Stimulated activated CD4-positive, alpha-beta T cell treated with anti-CD3 and anti-CD28 coated beads, Interleukin-15, amount 100 ng/mL, for 1 hour (primary cell): ENCODE measurements around the gene MBLAC2.

Experiments
- DNase-seq, 2 donors: peaks; one replicate each; pipeline ENCODE4 v3.0.0-alpha.2; 2020; ENCODE audit warnings: low read depth in 1 of 2, low spot score in 1 of 2

Gene MBLAC2

DNA sequence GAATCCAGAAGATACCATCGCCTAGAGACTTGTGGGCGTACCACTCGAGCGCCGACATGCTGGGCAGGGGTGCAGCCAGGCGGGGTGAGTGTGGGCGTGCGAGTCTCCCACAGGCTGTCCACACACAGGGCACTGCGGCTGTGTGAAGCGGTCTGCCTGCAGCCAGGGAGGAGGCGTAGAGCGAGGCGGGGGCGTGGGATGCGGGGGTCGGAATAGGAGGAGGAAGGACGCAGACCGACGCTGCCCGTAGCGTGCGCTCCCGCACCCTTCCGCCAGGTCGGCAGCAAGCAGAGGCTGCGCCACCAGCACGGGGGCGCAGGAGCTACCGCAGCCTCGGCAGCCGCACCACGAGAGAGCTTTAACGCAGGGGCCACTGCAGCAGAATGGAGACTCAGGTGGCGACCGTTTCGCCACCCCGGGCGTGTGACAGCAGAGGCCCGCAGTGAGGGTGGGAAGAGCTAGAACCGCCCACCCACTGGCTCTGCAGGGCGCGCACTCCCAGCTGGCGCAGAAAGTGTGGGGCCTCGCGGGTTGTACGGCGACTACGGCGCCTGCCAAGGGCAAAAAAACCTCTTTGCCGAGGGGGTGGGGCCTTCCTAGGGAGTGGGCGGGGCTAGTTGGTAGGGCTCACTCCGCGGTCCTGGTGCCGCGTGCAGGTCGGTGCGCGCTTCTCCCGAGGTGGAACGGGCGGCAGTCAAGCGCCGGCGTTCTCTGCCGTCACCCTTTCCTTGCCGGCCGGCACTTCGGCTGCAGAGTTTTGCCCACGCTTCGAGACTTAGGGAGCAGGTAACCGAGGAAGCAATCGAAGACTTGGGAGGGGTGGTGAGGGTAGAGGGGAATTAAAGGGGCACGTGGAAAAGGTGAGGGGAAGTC lies at the start of gene MBLAC2, which contains the start of gene POLR3G:
TSS of gene MBLAC2 (minus strand) at position 537 of the 873 bp plus-strand sequence. CDS start at position 58, 479 bp downstream.
TSS of gene POLR3G (plus strand) at position 630 of the 873 bp plus-strand sequence. CDS start 10,704 bp downstream, outside the sequence.
- peak; percentile 86 to 93 for DNase-seq

DNA sequence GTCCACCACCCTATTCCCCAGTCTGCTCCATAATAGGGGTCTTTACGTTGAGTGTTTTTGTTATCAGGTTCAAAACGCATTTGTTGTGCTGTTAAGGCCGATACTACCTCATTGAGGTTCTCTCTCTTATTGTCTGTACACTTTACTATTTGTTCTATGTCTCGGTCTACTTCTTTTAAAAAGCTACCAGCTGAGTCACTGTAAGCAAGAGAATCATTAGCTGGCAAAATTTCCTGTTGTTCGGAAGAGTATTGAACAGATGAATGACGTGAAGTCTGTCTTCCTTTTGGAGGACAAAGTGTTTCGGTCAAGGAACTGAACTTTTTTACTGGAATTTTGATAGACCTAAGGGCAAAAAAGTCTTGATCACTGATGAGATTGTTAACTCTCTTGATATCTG lies 44.5 kb upstream of the MBLAC2 start:
- no peak for DNase-seq

- no peak for DNase-seq
Measured at GRCh38 chr5:90518661-90519060, 44.1 kb upstream of the MBLAC2 start.

DNA sequence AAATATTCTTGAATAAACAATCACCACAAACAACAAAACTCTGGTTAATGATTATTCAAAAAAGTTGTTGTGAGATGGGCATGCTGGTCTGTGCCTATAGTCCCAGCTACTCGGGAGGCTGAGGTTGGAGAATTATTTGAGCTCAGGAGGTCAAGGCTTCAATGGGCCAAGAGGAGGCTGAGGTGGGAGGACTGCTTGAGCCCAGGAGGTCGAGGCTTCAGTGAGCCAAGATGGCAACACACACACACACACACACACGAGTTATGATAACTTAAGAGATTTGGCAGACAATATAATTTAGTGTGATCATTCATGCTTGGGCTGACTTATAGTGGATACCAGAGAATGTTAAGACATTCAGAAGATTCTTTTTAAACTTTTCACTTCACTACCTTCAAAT lies 39.9 kb upstream of the MBLAC2 start:
- DNase-seq = no peak

DNA sequence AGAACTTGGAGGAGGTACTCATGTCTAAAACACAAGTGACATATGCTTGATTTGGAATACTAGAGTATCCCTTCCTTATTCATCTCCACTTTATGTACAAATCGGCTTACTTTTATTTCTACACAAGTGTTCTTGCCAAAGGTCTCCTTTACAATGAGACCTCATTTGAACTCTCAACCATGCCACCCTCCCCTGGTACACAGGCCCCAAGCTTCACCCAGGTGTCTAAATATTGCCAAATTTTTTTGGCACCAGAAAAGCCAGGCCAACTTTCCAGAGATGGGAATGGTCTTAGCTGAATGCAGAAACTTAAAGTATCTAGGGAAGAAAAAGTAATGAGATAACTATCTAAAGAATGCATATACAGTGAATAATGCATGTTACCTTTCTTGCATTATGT lies 35.9 kb upstream of the MBLAC2 start:
- DNase-seq = no peak

DNA sequence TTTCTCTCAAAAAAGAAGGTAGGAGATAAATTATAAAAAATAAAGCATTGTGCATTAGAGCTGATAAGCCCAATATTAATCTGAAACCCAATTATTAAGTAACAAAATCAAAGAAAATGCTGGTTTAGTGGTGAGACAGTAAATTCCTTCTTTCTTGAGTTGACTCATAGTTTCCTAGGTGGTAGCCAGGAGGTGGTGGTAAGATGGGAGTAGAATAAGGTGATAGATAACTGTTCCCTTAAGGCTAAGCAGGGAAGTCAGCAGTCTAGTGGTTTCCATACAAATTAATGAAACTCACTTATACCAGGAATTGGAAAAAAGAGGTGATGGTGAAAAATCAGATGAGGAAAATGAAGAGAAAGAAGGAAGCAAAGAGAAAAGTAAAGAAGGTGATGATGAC lies 31.6 kb upstream of the MBLAC2 start:
- DNase-seq = no peak

DNA sequence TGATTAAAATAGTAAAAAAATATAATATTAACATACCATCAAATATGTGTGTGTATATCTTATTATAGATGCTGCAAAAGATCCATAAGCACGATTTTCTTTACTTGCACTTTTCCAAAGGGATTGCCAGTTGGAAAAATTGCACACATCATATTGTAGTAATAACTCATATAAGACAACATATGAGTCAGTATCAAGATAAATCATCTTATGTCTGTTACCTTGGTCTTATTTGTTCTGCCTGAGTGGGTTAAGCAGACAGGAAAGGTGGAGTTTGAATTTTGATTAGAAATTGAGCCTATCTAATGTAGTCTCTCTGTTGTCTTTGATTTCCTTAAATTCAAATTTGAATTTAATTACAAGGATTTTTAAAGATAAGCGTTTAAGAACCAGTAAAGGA lies 30.2 kb upstream of the MBLAC2 start:
- no peak for DNase-seq

DNA sequence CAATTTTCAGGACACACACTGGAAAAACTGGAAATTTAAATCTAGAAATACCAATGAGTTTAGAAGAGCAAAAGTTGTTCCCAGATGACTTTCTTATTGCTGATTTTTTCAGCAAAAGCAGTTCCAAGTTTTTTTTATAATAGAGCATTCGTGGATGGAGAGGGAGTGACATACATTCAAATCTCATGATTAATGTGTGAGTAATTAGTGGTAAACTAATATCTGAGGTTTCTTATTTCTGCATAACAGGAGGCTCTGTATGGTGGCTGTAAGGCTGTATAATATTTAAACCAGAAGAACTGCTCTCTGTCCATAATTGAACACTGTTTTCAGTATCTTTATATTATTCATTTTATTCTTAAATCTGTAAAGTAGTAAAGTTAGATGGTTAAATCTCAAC lies 29.0 kb upstream of the MBLAC2 start:
- no peak for DNase-seq

DNA sequence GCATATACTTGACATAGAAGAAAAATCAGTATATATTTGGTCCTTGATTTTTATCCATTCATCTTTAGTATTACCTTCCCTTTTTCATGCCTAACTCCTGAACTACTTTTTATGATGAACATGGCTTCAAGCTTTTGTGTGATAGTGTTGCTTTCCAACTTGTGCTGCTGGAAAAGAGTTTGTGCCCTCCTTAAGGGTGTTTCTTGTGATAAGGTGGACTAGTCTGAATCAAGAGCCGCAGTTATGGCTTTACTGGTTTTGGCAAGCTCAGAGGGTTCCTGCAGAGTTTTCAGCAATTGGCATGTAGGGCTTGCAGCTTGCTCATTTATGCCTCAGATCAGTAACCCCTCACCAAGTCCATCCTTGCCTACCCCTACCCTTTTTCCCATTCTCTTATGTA lies 20.6 kb upstream of the MBLAC2 start:
- DNase-seq = no peak

GRCh38 chr5:90494043-90494442 lies 19.5 kb upstream of the MBLAC2 start:
- DNase-seq = no peak

- no peak for DNase-seq
Measured at GRCh38 chr5:90488791-90489190, 14.2 kb upstream of the MBLAC2 start.

DNA sequence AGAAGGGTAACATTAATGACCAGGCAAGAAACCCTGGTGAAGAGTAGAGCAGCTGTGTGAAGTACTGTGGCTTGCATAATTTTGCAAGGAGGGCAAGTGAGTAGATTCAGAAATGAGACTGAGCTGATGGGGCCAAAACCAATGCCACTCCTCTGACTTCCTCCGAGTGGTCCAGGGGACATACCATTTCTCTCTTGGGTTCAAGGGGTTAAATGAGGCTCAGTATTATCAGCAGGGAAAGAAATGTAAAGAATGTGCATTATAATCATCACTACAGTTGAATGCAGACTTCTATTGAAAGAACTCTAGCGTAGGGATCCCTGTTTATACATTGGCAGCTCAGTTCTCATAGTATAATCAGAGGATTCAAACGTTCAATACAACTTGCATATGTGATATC lies 10.0 kb upstream of the MBLAC2 start:
- no peak for DNase-seq

DNA sequence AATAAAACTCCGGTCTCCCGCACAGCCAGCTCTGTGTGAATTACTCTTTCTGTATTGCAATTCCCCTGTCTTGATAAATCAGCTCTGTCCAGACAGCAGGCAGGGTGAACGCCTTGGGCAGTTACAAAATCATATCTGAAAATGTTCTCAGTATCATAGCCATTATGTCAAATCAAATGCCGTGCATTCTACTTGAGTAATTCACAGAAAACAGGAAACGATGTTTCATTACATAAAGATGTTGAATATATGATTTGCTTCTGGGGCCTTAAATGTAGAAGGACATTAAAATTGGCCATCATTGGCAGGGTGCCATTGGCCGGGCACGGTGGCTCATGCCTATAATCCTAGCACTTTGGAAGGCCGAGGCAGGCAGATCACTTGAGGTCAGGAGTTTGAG lies 8.6 kb upstream of the MBLAC2 start:
- no peak for DNase-seq

DNA sequence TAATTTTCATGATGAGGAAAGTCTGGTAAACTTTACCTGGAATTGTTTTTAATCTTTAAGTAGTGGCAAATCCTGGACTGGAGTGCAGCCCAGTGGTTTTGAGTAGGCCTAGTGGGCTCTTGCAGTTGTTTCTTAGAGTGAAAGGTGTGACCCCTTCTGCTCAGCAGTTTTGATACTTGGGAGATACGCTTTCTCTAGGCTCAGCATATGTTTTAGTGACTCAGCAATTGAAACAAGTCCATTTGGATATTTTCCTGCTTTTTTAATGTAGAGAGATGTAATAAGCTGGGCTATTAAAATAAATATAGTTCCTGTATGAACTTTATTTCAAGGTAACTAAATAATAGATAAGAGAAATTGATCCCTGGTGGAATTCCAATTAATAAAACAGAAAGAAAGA lies 6.1 kb upstream of the MBLAC2 start:
- no peak for DNase-seq

DNA sequence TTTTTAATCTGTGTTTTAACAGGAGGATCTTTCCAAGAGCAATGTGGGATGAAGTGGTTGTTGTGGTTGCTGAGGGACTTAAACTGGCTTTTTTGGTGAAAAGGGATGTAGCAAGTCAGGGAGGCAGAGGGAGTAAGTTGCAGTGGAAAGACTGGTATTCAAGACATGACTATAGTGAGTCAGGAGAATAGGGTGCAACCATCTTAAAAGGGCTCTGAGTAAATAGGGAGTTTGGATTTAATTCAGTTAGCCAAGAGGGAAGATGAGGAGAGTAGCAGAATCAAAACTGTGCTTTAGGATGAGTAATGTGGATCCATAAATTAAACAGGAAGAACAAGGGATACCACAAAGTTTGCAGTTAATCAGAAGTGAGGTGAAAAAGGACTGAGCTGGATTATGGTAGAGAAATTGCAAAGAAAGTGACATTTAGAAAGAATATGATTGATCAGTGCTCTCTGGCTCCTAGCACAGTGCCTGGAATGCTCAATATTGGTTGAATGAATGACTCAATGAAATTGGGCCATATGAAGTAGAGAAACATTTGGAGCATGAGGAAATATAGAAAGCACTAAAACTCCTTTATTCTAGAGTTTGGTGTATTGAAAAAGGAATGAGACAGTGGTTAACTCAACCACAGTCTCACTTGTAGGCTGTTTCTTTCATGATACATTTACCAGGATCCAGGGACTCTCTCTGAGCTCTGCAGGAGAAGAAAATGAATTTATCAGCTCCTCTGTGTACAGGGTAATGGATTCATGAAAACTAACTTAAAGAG lies 5.2 kb upstream of the MBLAC2 start:
- DNase-seq = no peak

- no peak for DNase-seq
Measured at GRCh38 chr5:90477621-90478215, 3.1 kb upstream of the MBLAC2 start.

DNA sequence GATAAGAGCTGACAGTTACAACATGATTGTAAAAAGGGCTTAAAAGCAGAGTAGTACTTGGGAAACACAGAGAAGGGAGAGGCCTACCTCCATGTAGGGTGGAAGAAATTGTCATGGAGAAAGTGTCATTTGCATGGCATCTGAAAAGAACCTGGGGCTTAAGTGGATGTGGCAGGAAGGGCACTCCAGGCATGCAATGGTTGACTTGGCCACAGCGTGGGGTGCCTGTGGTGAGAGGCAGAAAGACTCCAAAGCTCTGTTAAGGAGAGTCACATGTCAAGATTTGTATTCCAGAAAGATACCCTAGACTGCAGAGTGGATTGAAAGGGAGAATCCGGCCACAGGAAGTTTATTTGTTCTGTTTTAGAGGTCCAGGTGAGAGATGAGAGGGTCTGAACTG lies 2.5 kb upstream of the MBLAC2 start:
- no peak for DNase-seq

GRCh38 chr5:90476391-90476790 lies 1.8 kb upstream of the MBLAC2 start:
- DNase-seq = no peak

DNA sequence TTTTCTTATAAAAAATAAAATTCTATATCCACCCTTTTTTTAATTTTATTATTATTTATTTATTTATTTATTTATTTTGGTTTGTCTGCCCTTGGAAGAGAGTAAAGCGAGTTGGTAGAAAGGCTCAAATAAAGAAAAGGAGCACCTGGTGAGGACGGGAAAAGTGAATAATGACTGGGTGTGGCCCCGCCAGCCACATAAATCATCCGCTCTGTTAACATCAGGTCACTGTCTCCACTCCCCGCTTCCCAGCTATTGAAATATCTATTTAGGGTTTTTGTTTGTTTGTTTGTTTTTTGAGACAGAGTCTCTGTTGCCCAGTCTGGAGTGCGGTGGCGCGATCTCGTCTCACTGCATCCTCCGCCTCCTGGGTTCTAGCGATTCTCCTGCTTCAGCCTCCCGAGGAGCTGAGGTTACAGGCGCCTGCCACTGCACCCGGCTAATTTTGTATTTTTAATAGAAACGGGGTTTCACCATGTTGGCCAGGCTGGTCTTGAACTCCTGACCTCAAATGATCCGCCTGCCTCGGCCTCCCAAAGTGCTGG lies 937 bp upstream of the MBLAC2 start:
- DNase-seq = no peak

- peak; percentile 5 to 8 for DNase-seq
Measured at GRCh38 chr5:90473396-90474234, 956 bp downstream of the MBLAC2 start.
